Erythroblast (primary cell): ENCODE measurements around the gene EMCN.
A peak's percentile ranks its signal among the peaks of the same experiment; 100 is the strongest.
"Not testable (repeated sequence)": the region's sequence is repeated elsewhere in the genome, so short reads cannot be mapped to it uniquely, and the experiment has no call there.

ENCODE experiments used
- DNase-seq, 2 experiments: peaks; one replicate each; lab custom pipeline; 2025; lab: John Stamatoyannopoulos, UW
- GATA1 ChIP-seq: IDR thresholded peaks from 2 replicates; pipeline ENCODE4 v1.6.1; 2011; ENCODE audit warnings: low read depth, mild to moderate bottlenecking, control low read depth, low read length, moderate library complexity
- POLR2A ChIP-seq: IDR thresholded peaks from 2 replicates; pipeline ENCODE4 v1.6.1; 2011; ENCODE audit warnings: mild to moderate bottlenecking, low read length

EMCN gene

DNA sequence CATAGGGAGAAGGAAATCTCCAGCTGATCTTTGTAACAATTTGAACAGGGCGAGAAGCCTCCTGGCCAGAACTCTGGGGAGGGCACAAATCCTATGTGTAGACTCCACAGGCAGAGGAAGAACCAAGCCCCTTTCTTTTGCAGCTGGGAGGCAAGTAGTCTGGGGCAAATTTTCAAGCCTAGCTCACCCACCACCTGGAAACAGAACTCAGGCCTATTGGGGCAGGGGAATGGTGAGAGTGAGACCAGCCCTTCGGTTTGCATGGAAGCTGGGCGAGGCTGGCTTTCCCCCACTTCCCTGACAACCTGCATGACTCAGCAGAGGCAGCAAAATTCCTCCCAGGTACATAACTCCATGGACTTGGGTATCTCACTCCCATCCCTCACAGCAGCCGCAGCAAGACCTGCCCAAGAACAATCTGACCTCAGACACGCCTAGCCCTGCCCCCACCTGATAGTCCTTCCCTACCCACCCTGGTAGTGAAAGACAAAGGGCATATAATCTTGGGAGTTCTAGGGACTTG lies 138.2 kb downstream of the EMCN start:
- TF ChIP-seq POLR2A, result no peak
- TF ChIP-seq GATA1, result no peak
- DNase-seq, result no peak

GRCh38 chr4:100372432-100372831 lies 145.4 kb downstream of the EMCN start:
- DNase-seq, result peak in 1 of 2 experiments; percentile 1
- no peak for TF ChIP-seq POLR2A
- no peak for TF ChIP-seq GATA1

DNA sequence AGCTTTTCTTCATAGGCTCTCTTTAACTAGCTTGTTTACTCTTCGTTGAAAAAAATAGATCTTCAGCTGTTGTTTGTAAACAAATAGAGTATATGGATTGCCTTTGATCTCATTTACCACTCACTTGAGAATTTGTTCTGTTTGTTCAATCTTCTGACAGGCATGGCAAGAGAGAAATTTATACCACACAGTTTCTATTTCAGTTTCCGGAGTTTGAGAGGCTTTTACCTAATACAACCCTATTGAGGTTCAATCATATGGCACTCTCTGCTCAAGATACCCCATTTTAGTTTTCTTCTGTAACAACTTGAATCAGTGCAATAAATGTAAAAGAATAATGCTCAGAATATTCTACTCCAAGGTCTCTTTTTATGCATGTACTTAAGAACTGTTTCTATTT lies 148.0 kb downstream of the EMCN start:
- TF ChIP-seq POLR2A, result no peak
- no peak for TF ChIP-seq GATA1

GRCh38 chr4:100367451-100367850 lies 150.4 kb downstream of the EMCN start:
- DNase-seq, result no peak
- TF ChIP-seq POLR2A (no peak), GATA1 (no peak)

More for the DNA sequence above, 148.0 kb downstream of the EMCN start:
- DNase-seq, result no peak

GRCh38 chr4:100366213-100366612 lies 151.6 kb downstream of the EMCN start:
- DNase-seq, result no peak
- no peak for TF ChIP-seq GATA1
- no peak for TF ChIP-seq POLR2A

DNA sequence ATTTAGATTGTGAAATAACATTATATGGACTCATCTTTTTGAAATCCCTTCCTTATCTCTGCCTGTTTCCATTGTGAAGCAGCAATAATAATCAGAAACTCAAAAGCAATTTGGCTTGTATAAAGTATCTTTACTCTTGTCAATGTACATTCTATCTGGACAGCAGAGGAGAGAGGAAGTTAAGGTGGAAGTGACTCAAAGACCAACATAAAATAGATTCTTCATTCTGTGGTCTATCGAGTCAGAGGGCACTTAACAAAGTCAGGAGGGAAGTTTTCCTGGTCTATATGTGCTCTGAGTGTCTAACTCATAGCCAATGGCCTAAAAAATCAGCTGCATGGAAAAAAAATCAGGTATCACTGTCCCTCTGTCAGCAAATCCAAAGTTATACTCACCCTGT lies 155.5 kb downstream of the EMCN start:
- TF ChIP-seq GATA1 (no peak), POLR2A (no peak)
- no peak for DNase-seq

GRCh38 chr4:100361336-100361735 lies 156.5 kb downstream of the EMCN start:
- TF ChIP-seq POLR2A, result no peak
- TF ChIP-seq GATA1, result no peak
- no peak for DNase-seq

DNA sequence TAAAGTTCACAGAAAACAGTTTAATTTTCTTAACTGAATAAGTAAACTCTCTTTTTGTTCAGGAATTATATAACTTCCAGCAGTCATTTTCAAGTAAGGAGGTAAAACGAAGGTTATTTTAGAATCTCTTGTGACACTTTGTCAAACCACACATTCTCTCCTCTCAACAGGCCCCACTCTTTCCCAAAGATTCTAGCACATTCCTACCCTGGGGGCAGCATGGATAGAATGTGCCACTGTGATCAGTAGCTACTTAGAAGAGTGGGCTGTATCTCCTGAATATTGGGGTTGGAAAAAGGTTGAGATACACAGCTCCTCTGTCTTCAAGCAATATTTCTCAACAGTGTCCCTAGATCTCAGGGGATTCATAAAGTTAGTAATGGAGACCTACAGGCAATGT lies 157.6 kb downstream of the EMCN start:
- no peak for DNase-seq
- TF ChIP-seq POLR2A, result no peak
- TF ChIP-seq GATA1, result no peak

DNA sequence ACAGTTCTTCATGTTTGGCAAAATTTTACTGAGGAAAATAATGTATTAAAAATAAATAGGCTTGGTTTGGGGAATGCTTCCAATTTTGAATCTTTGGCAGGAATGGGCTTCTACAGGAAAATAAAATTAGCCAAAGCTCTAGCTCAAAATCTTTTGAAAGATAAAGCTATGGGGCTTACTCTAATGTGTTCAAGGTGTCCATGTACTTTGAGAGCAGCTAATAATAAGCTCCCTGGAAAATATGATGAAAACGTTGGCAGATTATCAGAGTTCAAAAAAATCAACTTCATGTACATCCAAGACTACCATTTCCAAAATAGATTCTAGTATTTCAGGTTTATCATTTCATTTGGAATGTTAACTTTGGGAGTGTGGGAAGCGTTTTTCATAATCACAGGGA lies 158.4 kb downstream of the EMCN start:
- DNase-seq, result no peak
- no peak for TF ChIP-seq POLR2A
- no peak for TF ChIP-seq GATA1

GRCh38 chr4:100357542-100357941 lies 160.3 kb downstream of the EMCN start:
- DNase-seq, result no peak

GRCh38 chr4:100356172-100356571 lies 161.7 kb downstream of the EMCN start:
- no peak for DNase-seq
- TF ChIP-seq GATA1, result no peak
- no peak for TF ChIP-seq POLR2A

More at GRCh38 chr4:100357542-100357941, 160.3 kb downstream of the EMCN start:
- TF ChIP-seq POLR2A (no peak), GATA1 (no peak)

DNA sequence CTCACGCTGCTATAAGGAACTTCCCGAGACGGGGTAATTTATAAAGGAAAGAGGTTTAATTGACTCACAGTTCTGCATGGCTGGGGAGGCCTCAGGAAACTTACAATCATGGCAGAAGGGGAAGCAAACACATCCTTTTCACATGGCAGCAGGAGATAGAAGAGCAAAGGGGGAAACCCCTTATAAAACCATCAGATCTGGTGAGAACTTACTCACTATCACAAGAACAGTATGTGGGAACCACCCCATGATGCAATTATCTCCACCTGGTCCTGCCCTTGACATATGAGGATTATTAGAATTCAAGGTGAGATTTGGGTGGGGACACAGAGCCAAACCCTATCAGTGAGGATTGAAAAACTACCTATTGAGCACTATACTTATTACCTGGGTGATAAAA lies 165.5 kb downstream of the EMCN start:
- not testable (repeated sequence) for DNase-seq

DNA sequence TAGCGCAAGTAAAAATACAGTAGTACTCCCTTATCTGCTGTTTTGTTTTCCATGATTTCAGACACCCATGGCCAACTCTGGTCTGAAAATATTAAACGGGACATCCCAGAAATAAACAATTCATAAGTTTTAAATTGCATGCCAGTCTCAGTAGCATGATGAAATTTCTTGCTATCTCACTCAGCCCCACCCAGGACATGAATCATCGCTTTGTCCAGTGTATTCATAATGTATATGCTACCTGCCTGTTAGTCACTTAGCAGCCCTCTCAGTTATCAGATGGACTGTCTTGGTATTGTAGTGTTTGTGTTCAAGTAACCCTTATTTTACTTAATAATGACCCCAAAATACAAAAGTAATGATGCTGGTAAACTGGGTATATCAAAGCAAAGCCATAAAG lies 169.3 kb downstream of the EMCN start:
- DNase-seq, result peak; percentile 52 to 59
- TF ChIP-seq POLR2A (no peak), GATA1 (no peak)

GRCh38 chr4:100347241-100347640 lies 170.6 kb downstream of the EMCN start:
- TF ChIP-seq GATA1 (no peak), POLR2A (no peak)
- no peak for DNase-seq

DNA sequence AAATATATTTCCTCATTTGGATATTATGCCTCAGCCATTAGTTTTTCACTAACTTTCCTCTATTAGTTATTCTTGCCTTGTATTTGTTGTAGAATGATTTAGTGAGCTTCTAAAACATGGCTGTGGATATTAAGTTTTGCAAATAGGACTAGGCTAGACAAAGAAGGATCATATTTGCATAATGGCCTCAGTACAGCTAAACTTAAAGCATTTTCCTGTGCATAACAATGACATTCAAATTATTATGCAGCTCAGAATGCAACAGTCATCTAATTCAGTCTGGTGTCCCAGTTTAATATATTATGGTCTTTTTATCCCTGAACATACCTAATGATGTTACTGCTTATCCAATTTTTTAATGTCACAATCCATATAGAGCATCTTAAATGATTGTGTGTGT lies 172.2 kb downstream of the EMCN start:
- DNase-seq, result no peak
- TF ChIP-seq GATA1, result no peak
- no peak for TF ChIP-seq POLR2A
